Lower leg skin (tissue), 4 donors: Measurements from ENCODE around the gene PPM1L. TPM values are rescaled to one million over a fixed set of nuclear protein-coding genes. Genes with fewer than 3 reads are reported as not detected.

Experiments used
- DNase-seq, 2 donors: peaks; one replicate each; pipeline ENCODE4 v3.0.0-alpha.2; 2019; ENCODE audit warnings: low spot score in 2 of 2
- H3K4me3 ChIP-seq: fragments of 200-600 bp; sonication (generic); 2 replicates; pipeline ENCODE4 v1.5.1; 2017; ENCODE audit warnings: mild to moderate bottlenecking, low read depth; ENCODE audit not compliant: poor library complexity, severe bottlenecking
- CTCF ChIP-seq, 3 donors: fragments of 450-650 bp; IDR thresholded peaks; one replicate each; pipeline ENCODE4 v1.5.1; 2016; ENCODE audit warnings: antibody characterized with exemption in 3 of 3, mild to moderate bottlenecking in 3 of 3, moderate library complexity in 2 of 3
- POLR2A ChIP-seq, 2 donors: fragments of 450-650 bp; IDR thresholded peaks; one replicate each; pipeline ENCODE4 v1.6.1; 2016 to 2017; ENCODE audit warnings: antibody characterized with exemption in 2 of 2, mild to moderate bottlenecking in 1 of 2, moderate library complexity in 1 of 2
- WGBS, 2 donors: methylation state at CpG; one replicate each; pipeline ENCODE4 v1.1.5; 2018; 5-methylcytosine and 5-hydroxymethylcytosine counted together
- intact Hi-C: fragments of 100-400 bp; cut with DNase I; formaldehyde crosslinking; loops from one replicate; pipeline ENCODE4 v1.15.0; 2023; ENCODE audit warnings: low total_unique reads
- total RNA-seq, 4 donors: library from RNA; depleted of rRNA; stranded (reverse); fragments of >200 nt; gene quantifications; one replicate each; pipeline ENCODE4 v1.1.0, GENCODE V29; 2016

The PPM1L gene
- total RNA-seq, 4 donors from 2014 or later = 34.9 to 46.5 (median 40.7) TPM

GRCh38 chr3:161054860-161055604 lies 299.0 kb downstream of the PPM1L start:
- TF ChIP-seq CTCF (IDR thresholded peaks at IDR 0.05) (no peak), POLR2A (IDR thresholded peaks at IDR 0.05) (no peak)
- DNase-seq = no peak
- WGBS, 2 donors = 88 to 91% methylated on average over 5 of the region's 5 CpGs
- no peak overlapping the region for H3K4me3 ChIP-seq
- intact Hi-C loops = no loop called here

- no peak for TF ChIP-seq POLR2A (IDR thresholded peaks at IDR 0.05)
- no peak for TF ChIP-seq CTCF (IDR thresholded peaks at IDR 0.05)
- no peak overlapping the region for H3K4me3 ChIP-seq
- WGBS, 2 donors = 86 to 88% methylated on average over 5 of the region's 5 CpGs
- no peak for DNase-seq
- intact Hi-C loops = no loop called here
Observed at GRCh38 chr3:161064413-161064812, 308.4 kb downstream of the PPM1L start.

GRCh38 chr3:161066930-161067329 lies 310.9 kb downstream of the PPM1L start:
- TF ChIP-seq CTCF (IDR thresholded peaks at IDR 0.05) (no peak), POLR2A (IDR thresholded peaks at IDR 0.05) (no peak)
- 88 to 95% methylated on average over 3 of the region's 3 CpGs for WGBS, 2 donors
- intact Hi-C loops = no loop called here
- H3K4me3 ChIP-seq = no peak overlapping the region
- DNase-seq = no peak

- no peak overlapping the region for H3K4me3 ChIP-seq
- DNase-seq = no peak
- intact Hi-C loops = no loop called here
- WGBS, 2 donors = 77 to 83% methylated on average over 1 of the region's 1 CpG
- TF ChIP-seq CTCF (IDR thresholded peaks at IDR 0.05) (no peak), POLR2A (IDR thresholded peaks at IDR 0.05) (no peak)
Observed at GRCh38 chr3:161067335-161067734, 311.3 kb downstream of the PPM1L start.

GRCh38 chr3:161069511-161070251 lies 313.6 kb downstream of the PPM1L start:
- no peak overlapping the region for H3K4me3 ChIP-seq
- peak in 1 of 2 donors; percentile 33 for DNase-seq
- TF ChIP-seq POLR2A (IDR thresholded peaks at IDR 0.05) = no peak
- no peak for TF ChIP-seq CTCF (IDR thresholded peaks at IDR 0.05)
- WGBS, 2 donors = 26 to 44% methylated on average over 5 of the region's 5 CpGs
- intact Hi-C loops = no loop called here
